Neural cell (in vitro differentiated cells): Measurements from ENCODE around the gene ABCB6. TPM values are rescaled to one million over a fixed set of nuclear protein-coding genes. Genes with fewer than 3 reads are reported as not detected.

ENCODE experiments used
- H2AFZ ChIP-seq: fragments of 200-600, 300-800 bp; sonication (generic), shearing (Covaris generic); 2 replicates; pipeline ENCODE4 v1.6.0; 2014; ENCODE audit warnings: low read depth, mild to moderate bottlenecking, antibody characterized with exemption, low read length, moderate library complexity
- H3F3A ChIP-seq: fragments of 200-600 bp; shearing (Covaris generic); 2 replicates; pipeline ENCODE4 v1.6.1; 2016; ENCODE audit warnings: mild to moderate bottlenecking, moderate library complexity, mixed read lengths, antibody characterized with exemption, low read length; ENCODE audit not compliant: insufficient read depth, poor library complexity, severe bottlenecking
- H3K27ac ChIP-seq: fragments of 200-600, 300-800 bp; sonication (generic), shearing (Covaris generic); 2 replicates; pipeline ENCODE4 v1.5.1; 2014; ENCODE audit warnings: mild to moderate bottlenecking, low read length, moderate library complexity
- H3K27me3 ChIP-seq: fragments of 300-800, 200-600 bp; sonication (generic), shearing (Covaris generic); 2 replicates; pipeline ENCODE4 v1.6.0; 2014; ENCODE audit warnings: mild to moderate bottlenecking, low read depth, low read length, moderate library complexity; ENCODE audit not compliant: insufficient read depth
- H3K36me3 ChIP-seq: fragments of 300-800, 200-600 bp; sonication (generic), shearing (Covaris generic); 2 replicates; pipeline ENCODE4 v1.5.1; 2014; ENCODE audit warnings: mild to moderate bottlenecking, antibody characterized with exemption, low read length, moderate library complexity; ENCODE audit not compliant: insufficient read depth
- H3K4me2 ChIP-seq: fragments of 300-800, 200-600 bp; sonication (generic), shearing (Covaris generic); 2 replicates; pipeline ENCODE4 v1.6.0; 2014; ENCODE audit warnings: mild to moderate bottlenecking, low read length
- H3K4me3 ChIP-seq: fragments of 300-800, 200-600 bp; sonication (generic), shearing (Covaris generic); 2 replicates; pipeline ENCODE4 v1.5.1; 2014; ENCODE audit warnings: mild to moderate bottlenecking, low read length, moderate library complexity
- H3K79me2 ChIP-seq: fragments of 200-600 bp; shearing (Covaris generic); replicated peaks from 2 replicates; pipeline ENCODE4 v1.6.0; 2014; ENCODE audit warnings: mild to moderate bottlenecking, low read length, moderate library complexity; ENCODE audit not compliant: insufficient read depth
- H3K9ac ChIP-seq: fragments of 300-800, 200-600 bp; sonication (generic), shearing (Covaris generic); 2 replicates; pipeline ENCODE4 v1.6.1; 2016; ENCODE audit warnings: mild to moderate bottlenecking, low read length, mixed read lengths
- H3K9me2 ChIP-seq: fragments of 200-600 bp; shearing (Covaris generic); 2 replicates; pipeline ENCODE4 v1.6.1; 2016; ENCODE audit warnings: mild to moderate bottlenecking, low read length, mixed read lengths; ENCODE audit not compliant: insufficient read depth
- H3K9me3 ChIP-seq: fragments of 200-600, 300-800 bp; sonication (generic), shearing (Covaris generic); 2 replicates; pipeline ENCODE4 v1.6.1; 2016; ENCODE audit warnings: mild to moderate bottlenecking, mixed run types, low read length, moderate library complexity, mixed read lengths
- H4K20me1 ChIP-seq: fragments of 200-600 bp; shearing (Covaris generic); 2 replicates; pipeline ENCODE4 v1.6.1; 2016; ENCODE audit warnings: mild to moderate bottlenecking, mixed run types; ENCODE audit not compliant: insufficient read depth
- MXI1 ChIP-seq: fragments of 450-650 bp; conservative IDR thresholded peaks from 2 replicates; pipeline ENCODE4 v1.6.1; 2014; ENCODE audit warnings: antibody characterized with exemption, mild to moderate bottlenecking; ENCODE audit not compliant: poor library complexity, severe bottlenecking
- RAD21 ChIP-seq: fragments of 450-650 bp; conservative IDR thresholded peaks from 2 replicates; pipeline ENCODE4 v1.6.1; 2014; ENCODE audit warnings: antibody characterized with exemption, mild to moderate bottlenecking, moderate library complexity
- SMC3 ChIP-seq: fragments of 450-650 bp; conservative IDR thresholded peaks from 2 replicates; pipeline ENCODE4 v1.6.1; 2014; ENCODE audit warnings: antibody characterized with exemption, mild to moderate bottlenecking, moderate library complexity; ENCODE audit not compliant: poor library complexity
- polyA plus RNA-seq: library from polyadenylated mRNA; depleted of rRNA; stranded (reverse); fragments of >200 nt; gene quantifications from 2 replicates; pipeline ENCODE4 v1.2.3, GENCODE V29; 2014
- TF ChIP-seq, protein P1 (sequence below): IDR thresholded peaks from 2 replicates; pipeline ENCODE4 v1.6.1; 2012; ENCODE audit warnings: borderline replicate concordance
- TF ChIP-seq, protein P2 (sequence below): fragments of 450-650 bp; IDR thresholded peaks from 2 replicates; pipeline ENCODE4 v1.5.1; 2014; ENCODE audit warnings: antibody characterized with exemption, mild to moderate bottlenecking, moderate library complexity; ENCODE audit not compliant: poor library complexity, severe bottlenecking

The ABCB6 gene
- polyA plus RNA-seq, 1 donor from 2014 or later = 28.1 TPM

DNA sequence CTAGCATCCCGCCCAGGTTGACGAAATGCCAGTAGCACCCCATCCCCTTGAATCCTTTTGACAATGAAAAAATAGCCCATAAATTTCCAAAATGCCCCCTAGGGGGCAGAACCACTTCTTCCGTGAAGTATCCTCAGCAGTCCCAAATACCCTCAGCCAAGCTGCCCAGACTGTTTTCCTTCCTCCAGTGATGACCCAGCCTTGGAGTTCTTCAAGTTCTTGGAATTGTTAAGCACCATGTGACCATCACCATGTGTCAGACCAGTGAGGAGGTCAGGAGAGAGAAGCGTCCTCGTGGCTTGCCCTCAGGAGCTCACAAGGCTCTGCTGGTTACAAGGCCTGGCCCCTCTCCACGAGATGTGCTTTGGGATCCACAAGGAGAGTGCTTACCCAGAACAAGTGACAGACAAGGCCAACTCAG lies 47.5 kb downstream of the ABCB6 start:
- H3K9ac ChIP-seq = no peak overlapping the region
- H3K9me2 ChIP-seq = no peaks in the 10 kb centered on the region
- H3K4me3 ChIP-seq = no peak overlapping the region
- TF ChIP-seq RAD21 = peak; percentile 28
- TF ChIP-seq, protein P1, sequence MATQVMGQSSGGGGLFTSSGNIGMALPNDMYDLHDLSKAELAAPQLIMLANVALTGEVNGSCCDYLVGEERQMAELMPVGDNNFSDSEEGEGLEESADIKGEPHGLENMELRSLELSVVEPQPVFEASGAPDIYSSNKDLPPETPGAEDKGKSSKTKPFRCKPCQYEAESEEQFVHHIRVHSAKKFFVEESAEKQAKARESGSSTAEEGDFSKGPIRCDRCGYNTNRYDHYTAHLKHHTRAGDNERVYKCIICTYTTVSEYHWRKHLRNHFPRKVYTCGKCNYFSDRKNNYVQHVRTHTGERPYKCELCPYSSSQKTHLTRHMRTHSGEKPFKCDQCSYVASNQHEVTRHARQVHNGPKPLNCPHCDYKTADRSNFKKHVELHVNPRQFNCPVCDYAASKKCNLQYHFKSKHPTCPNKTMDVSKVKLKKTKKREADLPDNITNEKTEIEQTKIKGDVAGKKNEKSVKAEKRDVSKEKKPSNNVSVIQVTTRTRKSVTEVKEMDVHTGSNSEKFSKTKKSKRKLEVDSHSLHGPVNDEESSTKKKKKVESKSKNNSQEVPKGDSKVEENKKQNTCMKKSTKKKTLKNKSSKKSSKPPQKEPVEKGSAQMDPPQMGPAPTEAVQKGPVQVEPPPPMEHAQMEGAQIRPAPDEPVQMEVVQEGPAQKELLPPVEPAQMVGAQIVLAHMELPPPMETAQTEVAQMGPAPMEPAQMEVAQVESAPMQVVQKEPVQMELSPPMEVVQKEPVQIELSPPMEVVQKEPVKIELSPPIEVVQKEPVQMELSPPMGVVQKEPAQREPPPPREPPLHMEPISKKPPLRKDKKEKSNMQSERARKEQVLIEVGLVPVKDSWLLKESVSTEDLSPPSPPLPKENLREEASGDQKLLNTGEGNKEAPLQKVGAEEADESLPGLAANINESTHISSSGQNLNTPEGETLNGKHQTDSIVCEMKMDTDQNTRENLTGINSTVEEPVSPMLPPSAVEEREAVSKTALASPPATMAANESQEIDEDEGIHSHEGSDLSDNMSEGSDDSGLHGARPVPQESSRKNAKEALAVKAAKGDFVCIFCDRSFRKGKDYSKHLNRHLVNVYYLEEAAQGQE = no peak
- TF ChIP-seq, protein P2, sequence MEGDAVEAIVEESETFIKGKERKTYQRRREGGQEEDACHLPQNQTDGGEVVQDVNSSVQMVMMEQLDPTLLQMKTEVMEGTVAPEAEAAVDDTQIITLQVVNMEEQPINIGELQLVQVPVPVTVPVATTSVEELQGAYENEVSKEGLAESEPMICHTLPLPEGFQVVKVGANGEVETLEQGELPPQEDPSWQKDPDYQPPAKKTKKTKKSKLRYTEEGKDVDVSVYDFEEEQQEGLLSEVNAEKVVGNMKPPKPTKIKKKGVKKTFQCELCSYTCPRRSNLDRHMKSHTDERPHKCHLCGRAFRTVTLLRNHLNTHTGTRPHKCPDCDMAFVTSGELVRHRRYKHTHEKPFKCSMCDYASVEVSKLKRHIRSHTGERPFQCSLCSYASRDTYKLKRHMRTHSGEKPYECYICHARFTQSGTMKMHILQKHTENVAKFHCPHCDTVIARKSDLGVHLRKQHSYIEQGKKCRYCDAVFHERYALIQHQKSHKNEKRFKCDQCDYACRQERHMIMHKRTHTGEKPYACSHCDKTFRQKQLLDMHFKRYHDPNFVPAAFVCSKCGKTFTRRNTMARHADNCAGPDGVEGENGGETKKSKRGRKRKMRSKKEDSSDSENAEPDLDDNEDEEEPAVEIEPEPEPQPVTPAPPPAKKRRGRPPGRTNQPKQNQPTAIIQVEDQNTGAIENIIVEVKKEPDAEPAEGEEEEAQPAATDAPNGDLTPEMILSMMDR = peak; percentile 63
- H3K27me3 ChIP-seq = no peaks in the 10 kb centered on the region
- H2AFZ ChIP-seq = no peak overlapping the region
- H3K4me2 ChIP-seq = no peak overlapping the region
- H3K79me2 ChIP-seq = peaks cover 4% of the 10 kb centered on the region
- H3K36me3 ChIP-seq = no peaks in the 10 kb centered on the region
- no peaks in the 10 kb centered on the region for H3K9me3 ChIP-seq
- H3K27ac ChIP-seq = no peak overlapping the region
- H3F3A ChIP-seq = no peaks in the 10 kb centered on the region
- no peaks in the 10 kb centered on the region for H4K20me1 ChIP-seq

GRCh38 chr2:219169930-219170654 lies 48.7 kb downstream of the ABCB6 start, which contains the start of gene SLC23A3:
Gene SLC23A3 (minus strand): TSS chr2:219170029. CDS start chr2:219169984, 45 bp downstream.
- H3K79me2 ChIP-seq = no peaks in the 10 kb centered on the region
- no peak within 1 kb of the TSS for H3K27ac ChIP-seq
- no peaks in the 10 kb centered on the region for H3K27me3 ChIP-seq
- H3K4me2 ChIP-seq = no peak within 1 kb of the TSS
- TF ChIP-seq SMC3 = no peak
- TF ChIP-seq RAD21 = no peak
- TF ChIP-seq, protein P1 = no peak
- TF ChIP-seq, protein P2 = no peak
- no peak for TF ChIP-seq MXI1
- no peaks in the 10 kb centered on the region for H3K36me3 ChIP-seq
- no peak within 1 kb of the TSS for H2AFZ ChIP-seq
- H3K4me3 ChIP-seq = no peak within 1 kb of the TSS
- no peaks in the 10 kb centered on the region for H4K20me1 ChIP-seq
- H3F3A ChIP-seq = no peaks in the 10 kb centered on the region
- no peaks in the 10 kb centered on the region for H3K9me3 ChIP-seq
- H3K9ac ChIP-seq = no peak within 1 kb of the TSS
- no peaks in the 10 kb centered on the region for H3K9me2 ChIP-seq
